ENCODE results near the gene ABHD2.
"Not testable (repeated sequence)": the region's sequence is repeated elsewhere in the genome, so short reads cannot be mapped to it uniquely, and the experiment has no call there.

The ABHD2 gene

GRCh38 chr15:89225588-89225987, 137.3 kb downstream of the ABHD2 start:
- no peak for DNase-seq (ENCODE audit: extremely low spot score)
- ChIA-PET POLR2A (no interaction called here), CTCF (interaction anchor here (0.7 kb wide), 1 partner anchor 1914 kb away, joined by 3 read pairs; no protein-coding TSS in a partner anchor)
- TF ChIP-seq TARDBP (IDR thresholded peaks at IDR 0.05) (no peak), ARNT (IDR thresholded peaks at IDR 0.05) (no peak), FOXM1 (IDR thresholded peaks at IDR 0.05; ENCODE audit: borderline replicate concordance) (no peak), NFRKB (IDR thresholded peaks at IDR 0.05) (no peak), FOXA1 (IDR thresholded peaks at IDR 0.05) (no peak), BHLHE40 (IDR thresholded peaks at IDR 0.05; ENCODE audit: borderline replicate concordance) (no peak), PKNOX1 (IDR thresholded peaks at IDR 0.05) (no peak), LEF1 (IDR thresholded peaks at IDR 0.05; ENCODE audit: borderline replicate concordance) (no peak), SP1 (IDR thresholded peaks at IDR 0.05) (no peak), SUZ12 (IDR thresholded peaks at IDR 0.05) (no peak), L3MBTL2 (conservative IDR thresholded peaks at IDR 0.05) (no peak), FOXK2 (IDR thresholded peaks at IDR 0.05) (no peak), ELF4 (IDR thresholded peaks at IDR 0.05) (no peak), ZNF384 (IDR thresholded peaks at IDR 0.05) (no peak), CTBP1 (IDR thresholded peaks at IDR 0.05; ENCODE audit: borderline replicate concordance) (no peak), HDGF (IDR thresholded peaks at IDR 0.05; ENCODE audit: borderline replicate concordance) (no peak)

GRCh38 chr15:89226359-89227221, 138.3 kb downstream of the ABHD2 start:
- POLR2A ChIA-PET = no interaction called here
- CTCF ChIA-PET = no interaction called here
- TF ChIP-seq NFRKB (IDR thresholded peaks at IDR 0.05) (no peak), CTBP1 (IDR thresholded peaks at IDR 0.05; ENCODE audit: borderline replicate concordance) (no peak), ELF4 (IDR thresholded peaks at IDR 0.05) (no peak), L3MBTL2 (conservative IDR thresholded peaks at IDR 0.05) (no peak), SP1 (IDR thresholded peaks at IDR 0.05) (no peak), FOXM1 (IDR thresholded peaks at IDR 0.05; ENCODE audit: borderline replicate concordance) (no peak), ARNT (IDR thresholded peaks at IDR 0.05) (no peak), PKNOX1 (IDR thresholded peaks at IDR 0.05) (no peak), HDGF (IDR thresholded peaks at IDR 0.05; ENCODE audit: borderline replicate concordance) (no peak), SUZ12 (IDR thresholded peaks at IDR 0.05) (no peak), LEF1 (IDR thresholded peaks at IDR 0.05; ENCODE audit: borderline replicate concordance) (no peak), BHLHE40 (IDR thresholded peaks at IDR 0.05; ENCODE audit: borderline replicate concordance) (no peak), TARDBP (IDR thresholded peaks at IDR 0.05) (no peak), FOXK2 (IDR thresholded peaks at IDR 0.05) (no peak), FOXA1 (IDR thresholded peaks at IDR 0.05) (no peak)
- no peak for DNase-seq (ENCODE audit: extremely low spot score)

- POLR2A ChIA-PET = no interaction called here
- CTCF ChIA-PET = no interaction called here
- TF ChIP-seq LEF1 (IDR thresholded peaks at IDR 0.05; ENCODE audit: borderline replicate concordance) (no peak), SP1 (IDR thresholded peaks at IDR 0.05) (no peak), SUZ12 (IDR thresholded peaks at IDR 0.05) (no peak), NFRKB (IDR thresholded peaks at IDR 0.05) (no peak), TARDBP (IDR thresholded peaks at IDR 0.05) (no peak), ZNF384 (IDR thresholded peaks at IDR 0.05) (no peak), CTBP1 (IDR thresholded peaks at IDR 0.05; ENCODE audit: borderline replicate concordance) (no peak), FOXA1 (IDR thresholded peaks at IDR 0.05) (no peak), ELF4 (IDR thresholded peaks at IDR 0.05) (no peak), BHLHE40 (IDR thresholded peaks at IDR 0.05; ENCODE audit: borderline replicate concordance) (no peak), ARNT (IDR thresholded peaks at IDR 0.05) (no peak), FOXM1 (IDR thresholded peaks at IDR 0.05; ENCODE audit: borderline replicate concordance) (no peak), HDGF (IDR thresholded peaks at IDR 0.05; ENCODE audit: borderline replicate concordance) (no peak), FOXK2 (IDR thresholded peaks at IDR 0.05) (no peak), PKNOX1 (IDR thresholded peaks at IDR 0.05) (no peak), L3MBTL2 (conservative IDR thresholded peaks at IDR 0.05) (no peak)
- DNase-seq (ENCODE audit: extremely low spot score) = no peak
Measured at GRCh38 chr15:89227425-89227824, 139.2 kb downstream of the ABHD2 start.

GRCh38 chr15:89230277-89230676, 142.0 kb downstream of the ABHD2 start:
- ChIA-PET POLR2A (interaction anchor here (0.8 to 1.6 kb wide), 2 partner anchors 12 to 14 kb away, joined by 4 to 7 read pairs; partner anchors contain the start of gene FANCI), CTCF (interaction anchor here (0.9 to 1.6 kb wide), 3 partner anchors 12 to 23 kb away, joined by 4 to 6 read pairs (median 5); no protein-coding TSS in a partner anchor)
- TF ChIP-seq FOXK2 (IDR thresholded peaks at IDR 0.05) (no peak), FOXM1 (IDR thresholded peaks at IDR 0.05; ENCODE audit: borderline replicate concordance) (no peak), ELF4 (IDR thresholded peaks at IDR 0.05) (no peak)
- no peak for DNase-seq (ENCODE audit: extremely low spot score)

GRCh38 chr15:89231832-89232231, 143.6 kb downstream of the ABHD2 start:
- ChIA-PET CTCF (interaction anchor here (1.3 kb wide), 1 partner anchor 25 kb away, joined by 3 read pairs; no protein-coding TSS in a partner anchor), POLR2A (interaction anchor here (1.6 kb wide), 1 partner anchor 12 kb away, joined by 7 read pairs; the partner anchor contains the start of gene FANCI)
- TF ChIP-seq SUZ12 (IDR thresholded peaks at IDR 0.05) (no peak), L3MBTL2 (conservative IDR thresholded peaks at IDR 0.05) (no peak), TARDBP (IDR thresholded peaks at IDR 0.05) (no peak), CTBP1 (IDR thresholded peaks at IDR 0.05; ENCODE audit: borderline replicate concordance) (no peak), FOXM1 (IDR thresholded peaks at IDR 0.05; ENCODE audit: borderline replicate concordance) (no peak), ARNT (IDR thresholded peaks at IDR 0.05) (no peak)
- no peak for DNase-seq (ENCODE audit: extremely low spot score)

GRCh38 chr15:89239883-89240810, 151.9 kb downstream of the ABHD2 start:
- DNase-seq (ENCODE audit: extremely low spot score); CTCF ChIA-PET; POLR2A ChIA-PET: not testable (repeated sequence)
